ENCODE results near the gene NKAP. TPM values are rescaled to one million over a fixed set of nuclear protein-coding genes. Genes with fewer than 3 reads are reported as not detected.

The NKAP gene
- total RNA-seq (2021; ENCODE audit: unreplicated experiment) (13.6 TPM), Bru-seq, nascent RNA (percentile 67 among the genes with signal in this experiment), BruChase-seq, experiment 1, labeled RNA remaining after a 2-hour chase (percentile 66 among the genes with signal in this experiment), BruChase-seq, experiment 2, labeled RNA remaining after a 6-hour chase (percentile 77 among the genes with signal in this experiment)
- 8.2 TPM for polyA plus RNA-seq (2012; ENCODE audit: insufficient read length)
- long read RNA-seq, full-length matches to known transcripts = 34 of 71 reads
- long read RNA-seq, partial matches to known transcripts = 32 of 71 reads
- long read RNA-seq, other reads (novel, unspliced or antisense) = 5 of 71 reads

DNA sequence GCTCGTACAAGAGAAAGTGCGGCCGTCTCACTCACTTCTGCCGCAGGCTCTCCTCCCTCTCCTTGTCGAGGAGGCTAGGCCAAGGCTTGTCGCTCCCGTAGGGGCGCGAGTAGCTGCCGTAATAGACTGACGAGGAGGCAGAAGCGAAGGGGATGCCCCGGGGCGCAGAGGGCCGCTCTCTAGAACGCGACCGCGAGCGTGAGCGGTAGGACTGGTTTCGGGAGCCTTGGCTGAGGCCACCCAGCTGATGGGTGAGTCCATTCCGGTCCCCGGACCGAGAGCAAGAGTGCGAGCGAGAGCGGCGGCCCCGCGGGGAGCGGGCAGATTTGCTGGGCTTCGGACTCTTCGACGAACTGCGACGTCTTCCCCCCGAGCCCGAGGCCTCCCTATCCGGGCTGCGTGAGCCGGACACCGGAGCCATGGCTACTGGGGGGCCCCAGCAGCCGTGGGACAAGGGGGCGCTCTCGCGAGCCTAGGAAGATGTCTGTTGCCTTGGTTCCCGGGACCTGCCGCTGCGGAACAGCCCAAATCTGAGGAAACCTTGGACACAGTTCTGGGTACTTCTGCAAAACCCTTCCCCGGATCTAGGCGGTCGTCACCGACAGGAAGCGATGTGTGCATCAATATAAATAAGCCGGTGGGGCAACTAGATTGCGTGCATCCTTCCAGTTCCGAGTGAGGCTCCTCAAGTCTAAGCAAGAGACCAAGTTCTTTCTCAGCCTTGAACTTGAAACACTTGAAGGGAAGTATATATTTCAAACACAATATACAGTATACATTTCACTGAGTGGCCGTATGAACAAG, at the start of gene NKAP:
TSS of gene NKAP (minus strand) at position 567 of the 804 bp plus-strand sequence. CDS start at position 421, 146 bp downstream.
- intact Hi-C loops (cut with micrococcal nuclease; ENCODE audit: unreplicated experiment) = no loop called here
- ChIA-PET CTCF (interaction anchor here (0.6 kb wide), 2 partner anchors 44 to 154 kb away, joined by 3 to 4 read pairs; no protein-coding TSS in a partner anchor), POLR2A (no interaction called here)

More for the DNA sequence above, at the start of gene NKAP:
- Histone ChIP-seq H3K36me3 (ENCODE audit: control insufficient read depth, insufficient read depth, low read length) (no peaks in the 10 kb centered on the region; the same call in 1 of the 2 replicates), H3K27ac (ENCODE audit: low read length) (peak within 1 kb of the TSS; percentile 89), H3K27me3 (ENCODE audit: control insufficient read depth, insufficient read depth, low read length) (no peaks in the 10 kb centered on the region), H3K9me3 (ENCODE audit: control insufficient read depth, insufficient read depth, low read depth, low read length) (no peaks in the 10 kb centered on the region), H3K4me1 (ENCODE audit: control insufficient read depth, insufficient read depth, low read length) (peaks cover 9% of the 10 kb centered on the region), H3K4me3 (ENCODE audit: low read depth in 2 of 2, low read length in 2 of 2) (peak within 1 kb of the TSS; percentile 74 to 97)
- DNase-seq (ENCODE audit: low read depth, low spot score) (peak; percentile 84), ATAC-seq (peak; percentile 96)
- in situ Hi-C loops (cut with HindIII; ENCODE audit: low pct_unique_long_range_greater_than_20kb, low sequenced_read_pairs) = no loop called here
- peak; percentile 51; the same call in 1 of the 2 replicates for TF ChIP-seq TCF7L2 (IDR thresholded peaks at IDR 0.05; ENCODE audit: low read depth, low read length)
- TF ChIP-seq, protein P1, sequence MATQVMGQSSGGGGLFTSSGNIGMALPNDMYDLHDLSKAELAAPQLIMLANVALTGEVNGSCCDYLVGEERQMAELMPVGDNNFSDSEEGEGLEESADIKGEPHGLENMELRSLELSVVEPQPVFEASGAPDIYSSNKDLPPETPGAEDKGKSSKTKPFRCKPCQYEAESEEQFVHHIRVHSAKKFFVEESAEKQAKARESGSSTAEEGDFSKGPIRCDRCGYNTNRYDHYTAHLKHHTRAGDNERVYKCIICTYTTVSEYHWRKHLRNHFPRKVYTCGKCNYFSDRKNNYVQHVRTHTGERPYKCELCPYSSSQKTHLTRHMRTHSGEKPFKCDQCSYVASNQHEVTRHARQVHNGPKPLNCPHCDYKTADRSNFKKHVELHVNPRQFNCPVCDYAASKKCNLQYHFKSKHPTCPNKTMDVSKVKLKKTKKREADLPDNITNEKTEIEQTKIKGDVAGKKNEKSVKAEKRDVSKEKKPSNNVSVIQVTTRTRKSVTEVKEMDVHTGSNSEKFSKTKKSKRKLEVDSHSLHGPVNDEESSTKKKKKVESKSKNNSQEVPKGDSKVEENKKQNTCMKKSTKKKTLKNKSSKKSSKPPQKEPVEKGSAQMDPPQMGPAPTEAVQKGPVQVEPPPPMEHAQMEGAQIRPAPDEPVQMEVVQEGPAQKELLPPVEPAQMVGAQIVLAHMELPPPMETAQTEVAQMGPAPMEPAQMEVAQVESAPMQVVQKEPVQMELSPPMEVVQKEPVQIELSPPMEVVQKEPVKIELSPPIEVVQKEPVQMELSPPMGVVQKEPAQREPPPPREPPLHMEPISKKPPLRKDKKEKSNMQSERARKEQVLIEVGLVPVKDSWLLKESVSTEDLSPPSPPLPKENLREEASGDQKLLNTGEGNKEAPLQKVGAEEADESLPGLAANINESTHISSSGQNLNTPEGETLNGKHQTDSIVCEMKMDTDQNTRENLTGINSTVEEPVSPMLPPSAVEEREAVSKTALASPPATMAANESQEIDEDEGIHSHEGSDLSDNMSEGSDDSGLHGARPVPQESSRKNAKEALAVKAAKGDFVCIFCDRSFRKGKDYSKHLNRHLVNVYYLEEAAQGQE (IDR thresholded peaks at IDR 0.05; ENCODE audit: insufficient read depth in 1 of 2, low read depth in 2 of 2, low read length in 1 of 2) = no peak
- TF ChIP-seq POLR2AphosphoS5 (IDR thresholded peaks at IDR 0.05; ENCODE audit: low read depth, low read length) = peak; percentile 87
- TF ChIP-seq SIN3A (IDR thresholded peaks at IDR 0.05; ENCODE audit: borderline replicate concordance, insufficient read depth, low read depth, low read length) = peak; percentile 97; the same call in 1 of the 2 replicates
- TF ChIP-seq CTCF (IDR thresholded peaks at IDR 0.05) = no peak; the same call in 1 of the 2 replicates
- no TSS peak for BruUV-seq (replicated peaks)
